Endothelial cell (in vitro differentiated cells): ENCODE measurements around the gene CMTR1. TPM values are rescaled to one million over a fixed set of nuclear protein-coding genes. Genes with fewer than 3 reads are reported as not detected.

ENCODE experiments used
- DNase-seq: peaks from one replicate; pipeline ENCODE4 v3.0.0; 2021; ENCODE audit warnings: low spot score
- H3K27ac Mint-ChIP-seq: one replicate; pipeline ENCODE4 v1.8.0; 2021; ENCODE audit warnings: mixed read lengths, inconsistent platforms; ENCODE audit not compliant: unreplicated experiment
- H3K27me3 Mint-ChIP-seq: one replicate; pipeline ENCODE4 v1.8.0; 2021; ENCODE audit warnings: mild to moderate bottlenecking, moderate library complexity, mixed read lengths, inconsistent platforms; ENCODE audit not compliant: unreplicated experiment
- H3K36me3 Mint-ChIP-seq: one replicate; pipeline ENCODE4 v1.8.0; 2021; ENCODE audit warnings: mild to moderate bottlenecking, low read depth, mixed read lengths, inconsistent platforms; ENCODE audit not compliant: unreplicated experiment
- H3K4me1 Mint-ChIP-seq: one replicate; pipeline ENCODE4 v1.8.0; 2021; ENCODE audit warnings: mild to moderate bottlenecking, mixed read lengths, inconsistent platforms; ENCODE audit not compliant: unreplicated experiment
- H3K4me3 Mint-ChIP-seq: one replicate; pipeline ENCODE4 v1.8.0; 2021; ENCODE audit warnings: mild to moderate bottlenecking, mixed read lengths, inconsistent platforms; ENCODE audit not compliant: unreplicated experiment
- H3K9me3 Mint-ChIP-seq: one replicate; pipeline ENCODE4 v1.8.0; 2021; ENCODE audit warnings: mixed read lengths, inconsistent platforms; ENCODE audit not compliant: unreplicated experiment
- total RNA-seq: library from RNA; stranded (reverse); fragmentation: NEBNext Ultra II Directional; extraction: Animal tissue kit (Norgen Biotek cat#: 25700); gene quantifications from one replicate; pipeline ENCODE4 v1.2.1, GENCODE V29; 2021; ENCODE audit not compliant: unreplicated experiment
- TF ChIP-seq, protein P1 (sequence below): fragments of 200-600 bp; sonication (generic); IDR thresholded peaks from one replicate; pipeline ENCODE4 v1.5.0; 2021; ENCODE audit warnings: antibody characterized with exemption; ENCODE audit not compliant: unreplicated experiment

Gene CMTR1
- total RNA-seq, 1 donor from 2014 or later, result 50.0 TPM

DNA sequence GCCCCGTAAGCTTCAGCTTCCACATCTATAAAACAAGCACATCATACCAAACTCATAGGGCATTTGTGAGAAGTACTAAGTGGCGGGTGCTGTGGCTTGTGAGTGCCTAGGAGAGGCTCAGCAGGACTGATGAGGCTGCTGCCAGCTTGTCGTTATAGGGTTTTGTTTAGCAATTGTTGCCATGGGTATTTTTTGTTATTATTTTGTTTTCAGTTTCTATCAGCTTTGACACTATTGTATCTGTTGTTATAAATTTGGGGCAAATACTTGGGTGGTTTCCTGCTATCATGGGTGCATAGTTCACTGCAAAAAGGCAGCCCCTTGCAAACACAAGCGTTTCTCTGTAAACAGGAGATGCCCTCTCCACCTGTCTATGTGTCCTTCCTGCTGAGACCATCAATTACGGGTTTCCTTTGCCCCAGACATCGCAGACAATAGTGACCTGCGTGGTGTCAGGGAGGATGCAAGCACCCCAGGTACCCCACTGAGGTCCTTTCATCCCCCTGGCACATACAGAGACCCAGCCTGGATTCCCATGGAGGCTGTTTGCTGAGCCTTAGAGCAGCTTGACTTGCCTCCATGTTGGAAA is 69.8 kb downstream of the CMTR1 start:
- H3K27me3 Mint-ChIP-seq, result peaks cover 3% of the 10 kb centered on the region
- H3K27ac Mint-ChIP-seq, result no peak overlapping the region
- TF ChIP-seq, protein P1, sequence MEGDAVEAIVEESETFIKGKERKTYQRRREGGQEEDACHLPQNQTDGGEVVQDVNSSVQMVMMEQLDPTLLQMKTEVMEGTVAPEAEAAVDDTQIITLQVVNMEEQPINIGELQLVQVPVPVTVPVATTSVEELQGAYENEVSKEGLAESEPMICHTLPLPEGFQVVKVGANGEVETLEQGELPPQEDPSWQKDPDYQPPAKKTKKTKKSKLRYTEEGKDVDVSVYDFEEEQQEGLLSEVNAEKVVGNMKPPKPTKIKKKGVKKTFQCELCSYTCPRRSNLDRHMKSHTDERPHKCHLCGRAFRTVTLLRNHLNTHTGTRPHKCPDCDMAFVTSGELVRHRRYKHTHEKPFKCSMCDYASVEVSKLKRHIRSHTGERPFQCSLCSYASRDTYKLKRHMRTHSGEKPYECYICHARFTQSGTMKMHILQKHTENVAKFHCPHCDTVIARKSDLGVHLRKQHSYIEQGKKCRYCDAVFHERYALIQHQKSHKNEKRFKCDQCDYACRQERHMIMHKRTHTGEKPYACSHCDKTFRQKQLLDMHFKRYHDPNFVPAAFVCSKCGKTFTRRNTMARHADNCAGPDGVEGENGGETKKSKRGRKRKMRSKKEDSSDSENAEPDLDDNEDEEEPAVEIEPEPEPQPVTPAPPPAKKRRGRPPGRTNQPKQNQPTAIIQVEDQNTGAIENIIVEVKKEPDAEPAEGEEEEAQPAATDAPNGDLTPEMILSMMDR, result no peak
- H3K4me1 Mint-ChIP-seq, result peaks cover 37% of the 10 kb centered on the region
- H3K9me3 Mint-ChIP-seq, result no peaks in the 10 kb centered on the region
- no peak overlapping the region for H3K4me3 Mint-ChIP-seq
- no peaks in the 10 kb centered on the region for H3K36me3 Mint-ChIP-seq
- no peak for DNase-seq

GRCh38 chr6:37503309-37503965 is 70.4 kb downstream of the CMTR1 start:
- no peak for DNase-seq
- TF ChIP-seq, protein P1, result no peak
- no peak overlapping the region for H3K27ac Mint-ChIP-seq
- no peaks in the 10 kb centered on the region for H3K9me3 Mint-ChIP-seq
- no peaks in the 10 kb centered on the region for H3K27me3 Mint-ChIP-seq
- H3K36me3 Mint-ChIP-seq, result no peaks in the 10 kb centered on the region
- peaks cover 37% of the 10 kb centered on the region for H3K4me1 Mint-ChIP-seq
- no peak overlapping the region for H3K4me3 Mint-ChIP-seq

DNA sequence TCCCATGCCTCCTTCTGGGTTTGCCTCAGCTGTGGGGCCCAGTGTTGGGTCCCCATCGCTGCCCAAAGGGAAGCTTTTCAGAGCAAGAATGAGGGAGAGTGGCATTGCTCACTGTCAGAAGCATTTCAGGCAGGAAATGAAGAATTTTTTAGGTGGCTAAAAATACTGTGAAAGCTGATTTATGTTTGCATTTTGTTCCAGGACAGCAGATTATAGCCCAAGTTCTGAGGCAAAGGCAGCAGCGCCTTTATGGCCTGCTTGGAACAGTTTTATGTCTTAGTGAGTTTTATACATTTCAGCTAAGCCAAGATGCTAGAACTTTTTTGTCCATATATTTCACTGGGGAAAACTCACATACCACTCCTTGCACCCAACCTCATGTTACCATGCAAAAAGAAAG is 71.0 kb downstream of the CMTR1 start:
- no peak overlapping the region for H3K4me3 Mint-ChIP-seq
- TF ChIP-seq, protein P1, result no peak
- no peak for DNase-seq
- H3K4me1 Mint-ChIP-seq, result peaks cover 34% of the 10 kb centered on the region
- H3K9me3 Mint-ChIP-seq, result no peaks in the 10 kb centered on the region
- H3K36me3 Mint-ChIP-seq, result no peaks in the 10 kb centered on the region
- no peak overlapping the region for H3K27ac Mint-ChIP-seq
- no peaks in the 10 kb centered on the region for H3K27me3 Mint-ChIP-seq

- Mint-ChIP-seq H3K36me3 (no peaks in the 10 kb centered on the region), H3K27ac (no peak overlapping the region), H3K4me3 (no peak overlapping the region), H3K9me3 (no peaks in the 10 kb centered on the region), H3K4me1 (peaks cover 21% of the 10 kb centered on the region), H3K27me3 (peaks cover 2% of the 10 kb centered on the region)
- DNase-seq, result no peak
- TF ChIP-seq, protein P1, result no peak
These were observed 73.5 kb downstream of the CMTR1 start for GRCh38 chr6:37506479-37506878.

- no peaks in the 10 kb centered on the region for H3K36me3 Mint-ChIP-seq
- H3K27me3 Mint-ChIP-seq, result peaks cover 2% of the 10 kb centered on the region
- TF ChIP-seq, protein P1, result no peak
- H3K4me1 Mint-ChIP-seq, result peaks cover 20% of the 10 kb centered on the region
- no peak overlapping the region for H3K27ac Mint-ChIP-seq
- no peak for DNase-seq
- no peaks in the 10 kb centered on the region for H3K9me3 Mint-ChIP-seq
- no peak overlapping the region for H3K4me3 Mint-ChIP-seq
These were observed 74.1 kb downstream of the CMTR1 start for GRCh38 chr6:37507077-37507476.
